HCT116 (cell line): ENCODE results near the gene TYW5. TPM values are rescaled to one million over a fixed set of nuclear protein-coding genes. Genes with fewer than 3 reads are reported as not detected.

Source experiments
- ATAC-seq: fragments of 200-7000 bp; cut with Tn5 transposase; 2 replicates; pipeline ENCODE4 v1.9.1; 2020; ENCODE audit warnings: mild to moderate bottlenecking, moderate library complexity
- BruUV-seq: library from RNA; stranded (reverse); fragments of 400-500 nt; replicated peaks from 2 replicates; lab custom pipeline; 2021; lab: Mats Ljungman, UMichigan
- CTCF ChIA-PET: fragments of 300-600 bp; sonication (Branson Sonifier 250); formaldehyde crosslinking; loops from one replicate; lab custom pipeline; 2021; ENCODE audit warnings: antibody characterized with exemption; lab: Charles Lee
- POLR2A ChIA-PET: fragments of 300-600, 350-600 bp; sonication (Branson Sonifier 250); formaldehyde crosslinking; loops from one replicate; lab custom pipeline; 2021; ENCODE audit warnings: antibody characterized with exemption; lab: Charles Lee
- RAD21 ChIA-PET, 2 experiments: fragments of 300-600 bp; sonication (Branson Sonifier 250); formaldehyde crosslinking; loops; one replicate each; lab custom pipeline; 2023; ENCODE audit warnings: low total read pairs in 2 of 2; ENCODE audit not compliant: uncharacterized antibody in 2 of 2, unreplicated experiment in 2 of 2, low non-redundant PET in 1 of 2; lab: Charles Lee
- DNase-seq: peaks from one replicate; pipeline ENCODE4 v3.0.0-alpha.2; 2010; ENCODE audit warnings: low read depth, low spot score
- H2AFZ ChIP-seq: fragments of 200-600 bp; shearing (Covaris generic), sonication (generic); 2 replicates; pipeline ENCODE4 v1.6.1; 2017; ENCODE audit warnings: low read depth, mixed run types, mixed read lengths, antibody characterized with exemption, low read length; ENCODE audit not compliant: poor library complexity, severe bottlenecking
- H3K27ac ChIP-seq: 2 replicates; pipeline ENCODE4 v1.5.1; 2012; ENCODE audit warnings: low read depth, low read length
- H3K27me3 ChIP-seq: fragments of 200-600 bp; sonication (generic); 2 replicates; pipeline ENCODE4 v1.6.1; 2016; ENCODE audit warnings: mixed run types, low read length, mixed read lengths; ENCODE audit not compliant: insufficient read depth
- H3K36me3 ChIP-seq, 2 experiments: fragments of 200-500 bp in 1 of 2; fragments of 200-600 bp in 1 of 2; sonication (Bioruptor generic) in 1 of 2; sonication (generic) in 1 of 2; 2 replicates each; pipeline versions ENCODE4 v1.5.1 to v1.6.1; 2014 to 2016; ENCODE audit warnings: low read length in 2 of 2, inconsistent platforms in 1 of 2, mixed read lengths in 1 of 2, mixed run types in 1 of 2; ENCODE audit not compliant: insufficient read depth in 2 of 2, control insufficient read depth in 1 of 2
- H3K4me1 ChIP-seq, 2 experiments: fragments of 200-600 bp in 1 of 2; sonication (generic) in 1 of 2; 2 replicates each; pipeline versions ENCODE4 v1.5.1 to v1.6.1; 2012 to 2017; ENCODE audit warnings: low read length in 2 of 2, inconsistent platforms in 1 of 2, mild to moderate bottlenecking in 1 of 2, mixed read lengths in 1 of 2, mixed run types in 1 of 2, moderate library complexity in 1 of 2; ENCODE audit not compliant: insufficient read depth in 2 of 2, control insufficient read depth in 1 of 2
- H3K4me2 ChIP-seq: fragments of 200-600 bp; sonication (generic); 2 replicates; pipeline ENCODE4 v1.6.1; 2017; ENCODE audit warnings: mixed run types, low read length, mixed read lengths
- H3K4me3 ChIP-seq, 2 experiments: fragments of 200-600 bp in 1 of 2; sonication (generic) in 1 of 2; replicated peaks in 1 of 2; 2 replicates each; pipeline ENCODE4 v1.5.1; 2011 to 2016; ENCODE audit warnings: low read length in 2 of 2, control low read depth in 1 of 2, low read depth in 1 of 2, mild to moderate bottlenecking in 1 of 2, mixed read lengths in 1 of 2, mixed run types in 1 of 2
- H3K79me2 ChIP-seq: fragments of 200-600 bp; sonication (generic); 2 replicates; pipeline ENCODE4 v1.6.1; 2017; ENCODE audit warnings: mild to moderate bottlenecking, mixed run types, low read length, moderate library complexity, mixed read lengths; ENCODE audit not compliant: insufficient read depth
- H3K9ac ChIP-seq: fragments of 200-600 bp; sonication (generic); 2 replicates; pipeline ENCODE4 v1.6.1; 2016; ENCODE audit warnings: low read length, mixed read lengths
- H3K9me2 ChIP-seq: fragments of 200-600 bp; sonication (generic), shearing (Covaris generic); 2 replicates; pipeline ENCODE4 v1.6.1; 2017; ENCODE audit warnings: mixed run types, mild to moderate bottlenecking, moderate library complexity; ENCODE audit not compliant: insufficient read depth
- H3K9me3 ChIP-seq, 2 experiments: fragments of 200-500 bp in 1 of 2; fragments of 200-600 bp in 1 of 2; sonication (Bioruptor generic) in 1 of 2; sonication (generic) in 1 of 2; 2 replicates each; pipeline ENCODE4 v1.6.1; 2014 to 2017; ENCODE audit warnings: low read length in 2 of 2, mixed read lengths in 2 of 2, inconsistent platforms in 1 of 2, low read depth in 1 of 2, mild to moderate bottlenecking in 1 of 2, mixed run types in 1 of 2, moderate library complexity in 1 of 2; ENCODE audit not compliant: control insufficient read depth in 1 of 2, insufficient read depth in 1 of 2
- H4K20me1 ChIP-seq: fragments of 200-600 bp; sonication (generic), shearing (Covaris generic); 2 replicates; pipeline ENCODE4 v1.6.1; 2017; ENCODE audit warnings: mixed run types, mild to moderate bottlenecking, moderate library complexity; ENCODE audit not compliant: insufficient read depth
- CBX3 ChIP-seq: IDR thresholded peaks from 2 replicates; pipeline ENCODE4 v1.6.1; 2012; ENCODE audit warnings: low read depth
- ELF1 ChIP-seq: IDR thresholded peaks from 2 replicates; pipeline ENCODE4 v1.6.1; 2012; ENCODE audit warnings: low read depth, borderline replicate concordance
- EZH2phosphoT487 ChIP-seq: fragments of 200-600 bp; IDR thresholded peaks from 2 replicates; pipeline ENCODE4 v1.6.1; 2018; ENCODE audit warnings: antibody characterized with exemption, borderline replicate concordance
- POLR2AphosphoS5 ChIP-seq: IDR thresholded peaks from 2 replicates; pipeline ENCODE4 v1.6.1; 2011; ENCODE audit warnings: mild to moderate bottlenecking, low read depth, low read length, moderate library complexity
- REST ChIP-seq: IDR thresholded peaks from 2 replicates; pipeline ENCODE4 v1.6.1; 2012; ENCODE audit warnings: low read depth
- SP1 ChIP-seq: IDR thresholded peaks from 2 replicates; pipeline ENCODE4 v1.6.1; 2012; ENCODE audit warnings: low read depth
- ZFX ChIP-seq: fragments of 450-650 bp; IDR thresholded peaks from 2 replicates; pipeline ENCODE4 v1.6.1; 2017
- ZNF274 ChIP-seq: fragments of 200-500 bp; sonication (Bioruptor generic); IDR thresholded peaks from 2 replicates; pipeline ENCODE4 v1.6.1; 2014; ENCODE audit warnings: mild to moderate bottlenecking, low read depth, low read length, inconsistent platforms
- intact Hi-C: fragments of 100-400 bp; cut with micrococcal nuclease; formaldehyde crosslinking; loops from 2 replicates; pipeline ENCODE4 v1.10.0; 2022
- total RNA-seq: library from RNA; stranded (reverse); gene quantifications from one replicate; pipeline ENCODE4 v1.2.1, GENCODE V29; 2021; ENCODE audit not compliant: unreplicated experiment

The TYW5 gene
- total RNA-seq, 1 experiment from 2014 or later = 7.7 TPM

GRCh38 chr2:199955339-199956061 lies at the start of gene TYW5, which contains the start of gene MAIP1 (continued):
- TF ChIP-seq REST = no peak
- TF ChIP-seq ZNF274 = no peak
- TF ChIP-seq SP1 = peak; percentile 79
- no peak for TF ChIP-seq EZH2phosphoT487
- TF ChIP-seq POLR2AphosphoS5 = peak; percentile 94
- TF ChIP-seq, all 23 proteins: peak for 12

- DNase-seq = no peak
- TF ChIP-seq ELF1 (no peak), CBX3 (no peak), ZFX (no peak)
- H3K27me3 ChIP-seq = no peaks in the 10 kb centered on the region
- ChIA-PET RAD21 (interaction anchor here in 1 of 2 experiments (0.6 kb wide), 1 partner anchor 421 kb away, joined by 4 read pairs; no protein-coding TSS in a partner anchor), CTCF (interaction anchor here (0.9 kb wide), 1 partner anchor 480 kb away, joined by 3 read pairs; no protein-coding TSS in a partner anchor), POLR2A (no interaction called here)
- H3K36me3 ChIP-seq = no peaks in the 10 kb centered on the region
- H3K9me3 ChIP-seq = no peaks in the 10 kb centered on the region
- no peak overlapping the region for H3K27ac ChIP-seq
- H2AFZ ChIP-seq = no peak overlapping the region
- H3K4me2 ChIP-seq = no peak overlapping the region
- H3K9ac ChIP-seq = no peak overlapping the region
- peaks cover 0 to 5% of the 10 kb centered on the region in 2 experiments; a peak in 1 of 4 replicates for H3K4me1 ChIP-seq
- no peaks in the 10 kb centered on the region for H3K9me2 ChIP-seq
- H3K4me3 ChIP-seq = no peak overlapping the region
- intact Hi-C loops = no loop called here
- no peaks in the 10 kb centered on the region for H4K20me1 ChIP-seq
- no peaks in the 10 kb centered on the region for H3K79me2 ChIP-seq
- ATAC-seq = no peak
- no TSS peak for BruUV-seq
Measured at GRCh38 chr2:200003444-200003843, 48.2 kb upstream of the TYW5 start.
